ENCODE data around the gene AGPAT4.
"Not testable (repeated sequence)": the region's sequence is repeated elsewhere in the genome, so short reads cannot be mapped to it uniquely, and the experiment has no call there.

AGPAT4 gene

DNA sequence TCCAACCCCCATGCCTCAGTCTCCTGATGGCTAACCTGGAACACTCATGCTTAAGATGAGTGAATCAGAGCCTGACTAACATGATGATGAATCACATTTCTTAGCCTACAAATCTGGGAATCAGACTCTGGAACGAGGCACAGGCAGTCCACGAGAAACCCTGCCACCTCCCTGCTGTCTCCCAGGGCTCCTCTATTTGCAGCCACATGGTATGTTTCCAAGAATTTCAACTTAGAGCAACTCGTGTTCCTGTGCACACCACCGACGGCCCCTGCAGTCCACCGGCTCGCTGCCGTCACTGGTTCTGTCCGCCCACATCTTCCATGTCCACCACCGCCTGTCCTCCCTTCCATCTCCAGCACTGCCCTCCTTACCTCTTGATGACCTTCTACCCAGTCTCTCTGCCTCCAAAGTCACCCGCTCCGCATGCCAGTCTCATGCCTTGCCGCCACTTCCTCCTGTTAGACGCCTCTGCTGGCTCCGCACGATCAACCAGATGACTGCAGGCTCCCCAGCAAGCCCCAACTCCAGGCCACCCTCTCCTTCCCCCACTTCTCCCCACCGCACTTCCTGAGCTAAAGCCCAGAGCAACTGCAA, 87.6 kb downstream of the AGPAT4 start:
- Histone ChIP-seq H3K9me3 (ENCODE audit: control insufficient read depth, low read length) (no peaks in the 10 kb centered on the region), H3K4me1 (ENCODE audit: control insufficient read depth, insufficient read depth, low read length, poor library complexity, severe bottlenecking) (no peaks in the 10 kb centered on the region), H3K4me3 (ENCODE audit: extremely low read depth, insufficient read depth, low read length, poor library complexity, severe bottlenecking) (no peak overlapping the region), H3K36me3 (ENCODE audit: control insufficient read depth, insufficient read depth, low read length) (peaks cover 34% of the 10 kb centered on the region), H3K27ac (ENCODE audit: low read depth, low read length, severe bottlenecking) (no peak overlapping the region)
- WGBS, 2 experiments (ENCODE audit: insufficient coverage in 2 of 2): 91 to 99% methylated on average over 12 to 17 of the region's 17 CpGs

DNA sequence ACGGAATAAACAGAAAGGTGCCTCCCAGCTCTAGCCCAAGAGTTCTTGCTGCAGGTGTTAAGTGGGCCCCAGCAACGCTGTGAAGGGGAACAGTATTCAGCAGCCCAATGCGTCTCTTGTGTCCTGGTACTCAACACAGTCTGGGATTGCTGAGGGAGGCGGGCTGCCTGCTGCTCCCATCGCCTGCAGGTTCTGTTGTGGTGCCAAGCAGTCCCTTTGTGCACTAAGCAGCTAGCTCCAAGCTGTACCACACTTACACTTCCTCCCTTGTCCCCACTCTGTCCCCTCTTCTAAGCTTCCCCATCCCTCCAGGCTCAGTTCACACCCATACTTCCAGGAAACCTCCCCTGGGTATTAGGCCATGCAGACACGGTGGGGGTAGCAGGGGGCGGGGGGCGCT, 92.7 kb downstream of the AGPAT4 start:
- Histone ChIP-seq H3K4me3 (ENCODE audit: extremely low read depth, insufficient read depth, low read length, poor library complexity, severe bottlenecking) (no peak overlapping the region), H3K27ac (ENCODE audit: low read depth, low read length, severe bottlenecking) (no peak overlapping the region), H3K4me1 (ENCODE audit: control insufficient read depth, insufficient read depth, low read length, poor library complexity, severe bottlenecking) (no peaks in the 10 kb centered on the region), H3K36me3 (ENCODE audit: control insufficient read depth, insufficient read depth, low read length) (peaks cover 43% of the 10 kb centered on the region), H3K9me3 (ENCODE audit: control insufficient read depth, low read length) (peaks cover 6% of the 10 kb centered on the region)
- 80 to 100% methylated on average over 2 to 5 of the region's 8 CpGs for WGBS, 2 experiments (ENCODE audit: insufficient coverage in 2 of 2)

DNA sequence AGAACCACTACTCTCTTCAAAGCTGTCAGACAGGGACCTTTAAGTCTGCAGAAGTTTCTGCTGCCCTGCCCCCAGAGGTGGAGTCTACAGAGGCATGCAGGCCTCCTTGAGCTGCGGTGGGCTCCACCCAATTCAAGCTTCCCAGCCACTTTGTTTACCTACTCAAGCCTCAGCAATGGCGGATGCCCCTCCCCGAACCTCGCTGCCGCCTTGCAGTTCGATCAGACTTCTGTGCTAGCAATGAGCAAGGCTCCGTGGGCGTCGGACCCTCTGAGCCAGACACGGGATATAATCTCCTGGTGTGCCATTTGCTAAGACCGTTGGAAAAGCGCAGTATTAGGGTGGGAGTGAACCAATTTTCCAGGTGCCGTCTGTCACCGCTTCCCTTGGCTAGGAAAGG, 95.7 kb downstream of the AGPAT4 start:
- peaks cover 32% of the 10 kb centered on the region for H3K36me3 ChIP-seq (ENCODE audit: control insufficient read depth, insufficient read depth, low read length)
- H3K4me3 ChIP-seq (ENCODE audit: extremely low read depth, insufficient read depth, low read length, poor library complexity, severe bottlenecking); H3K4me1 ChIP-seq (ENCODE audit: control insufficient read depth, insufficient read depth, low read length, poor library complexity, severe bottlenecking); H3K27ac ChIP-seq (ENCODE audit: low read depth, low read length, severe bottlenecking); H3K9me3 ChIP-seq (ENCODE audit: control insufficient read depth, low read length): not testable (repeated sequence)
- WGBS, 2 experiments (ENCODE audit: insufficient coverage in 2 of 2): 94 to 97% methylated on average over 12 to 14 of the region's 14 CpGs

DNA sequence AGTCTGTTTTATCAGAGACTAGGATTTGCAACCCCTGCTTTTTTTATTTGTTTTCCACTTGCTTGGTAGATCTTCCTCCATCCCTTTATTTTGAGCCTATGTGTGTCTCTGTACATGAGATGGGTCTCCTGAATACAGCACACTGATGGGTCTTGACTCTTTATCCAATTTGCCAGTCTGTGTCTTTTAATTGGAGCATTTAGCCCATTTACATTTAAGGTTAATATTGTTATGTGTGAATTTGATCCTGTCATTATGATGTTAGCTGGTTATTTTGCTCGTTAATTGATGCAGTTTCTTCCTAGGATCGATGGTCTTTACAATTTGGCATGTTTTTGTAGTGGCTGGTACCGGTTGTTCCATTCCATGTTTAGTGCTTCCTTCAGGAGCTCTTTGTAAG, 97.4 kb downstream of the AGPAT4 start:
- H3K4me3 ChIP-seq (ENCODE audit: extremely low read depth, insufficient read depth, low read length, poor library complexity, severe bottlenecking); H3K27ac ChIP-seq (ENCODE audit: low read depth, low read length, severe bottlenecking); H3K9me3 ChIP-seq (ENCODE audit: control insufficient read depth, low read length); H3K4me1 ChIP-seq (ENCODE audit: control insufficient read depth, insufficient read depth, low read length, poor library complexity, severe bottlenecking): not testable (repeated sequence)
- 92 to 100% methylated on average over 2 to 3 of the region's 3 CpGs for WGBS, 2 experiments (ENCODE audit: insufficient coverage in 2 of 2)
- H3K36me3 ChIP-seq (ENCODE audit: control insufficient read depth, insufficient read depth, low read length): peaks cover 28% of the 10 kb centered on the region

DNA sequence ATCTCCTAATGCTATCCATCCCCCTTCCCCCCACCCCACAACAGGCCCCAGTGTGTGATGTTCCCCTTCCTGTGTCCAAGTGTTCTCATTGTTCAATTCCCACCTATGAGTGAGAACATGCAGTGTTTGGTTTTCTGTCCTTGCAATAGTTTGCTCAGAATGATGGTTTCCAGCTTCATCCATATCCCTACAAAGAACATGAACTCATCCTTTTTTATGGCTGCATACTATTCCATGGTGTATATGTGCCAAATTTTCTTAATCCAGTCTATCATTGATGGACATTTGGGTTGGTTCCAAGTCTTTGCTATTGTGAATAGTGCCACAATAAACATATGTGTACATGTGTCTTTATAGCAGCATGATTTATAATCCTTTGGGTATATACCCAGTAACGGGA, 101.1 kb downstream of the AGPAT4 start:
- no CpG with 5 or more reads among the region's 1 CpG for WGBS, 2 experiments (ENCODE audit: insufficient coverage in 2 of 2)

DNA sequence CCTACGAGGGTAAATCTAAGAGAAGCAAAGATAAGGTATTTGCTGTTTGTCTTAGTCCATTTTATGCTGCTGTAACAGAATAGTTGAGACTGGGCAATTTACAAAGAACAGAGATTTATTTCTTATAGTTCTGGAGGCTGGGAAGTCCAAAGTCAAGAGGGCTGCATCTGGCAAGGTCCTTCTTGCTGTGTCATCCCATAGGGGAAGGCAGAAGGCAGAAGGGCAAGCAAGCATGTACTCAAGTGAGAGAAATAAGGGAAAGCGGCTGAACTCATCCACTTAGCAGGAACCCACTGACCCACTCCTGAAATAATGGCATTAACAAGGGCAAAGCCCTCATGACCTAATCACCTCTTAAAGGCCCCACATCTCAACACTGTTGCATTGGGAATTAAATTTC, 102.7 kb downstream of the AGPAT4 start:
- Histone ChIP-seq H3K36me3 (ENCODE audit: control insufficient read depth, insufficient read depth, low read length) (peaks cover 16% of the 10 kb centered on the region), H3K4me3 (ENCODE audit: extremely low read depth, insufficient read depth, low read length, poor library complexity, severe bottlenecking) (no peak overlapping the region), H3K9me3 (ENCODE audit: control insufficient read depth, low read length) (no peaks in the 10 kb centered on the region), H3K27ac (ENCODE audit: low read depth, low read length, severe bottlenecking) (no peak overlapping the region), H3K4me1 (ENCODE audit: control insufficient read depth, insufficient read depth, low read length, poor library complexity, severe bottlenecking) (no peaks in the 10 kb centered on the region)
- 63 to 100% methylated on average over 1 to 2 of the region's 2 CpGs for WGBS, 2 experiments (ENCODE audit: insufficient coverage in 2 of 2)

More for the DNA sequence above, 101.1 kb downstream of the AGPAT4 start:
- not testable (repeated sequence) for H3K27ac ChIP-seq (ENCODE audit: low read depth, low read length, severe bottlenecking); H3K4me3 ChIP-seq (ENCODE audit: extremely low read depth, insufficient read depth, low read length, poor library complexity, severe bottlenecking); H3K9me3 ChIP-seq (ENCODE audit: control insufficient read depth, low read length); H3K4me1 ChIP-seq (ENCODE audit: control insufficient read depth, insufficient read depth, low read length, poor library complexity, severe bottlenecking)
- peaks cover 12% of the 10 kb centered on the region for H3K36me3 ChIP-seq (ENCODE audit: control insufficient read depth, insufficient read depth, low read length)

DNA sequence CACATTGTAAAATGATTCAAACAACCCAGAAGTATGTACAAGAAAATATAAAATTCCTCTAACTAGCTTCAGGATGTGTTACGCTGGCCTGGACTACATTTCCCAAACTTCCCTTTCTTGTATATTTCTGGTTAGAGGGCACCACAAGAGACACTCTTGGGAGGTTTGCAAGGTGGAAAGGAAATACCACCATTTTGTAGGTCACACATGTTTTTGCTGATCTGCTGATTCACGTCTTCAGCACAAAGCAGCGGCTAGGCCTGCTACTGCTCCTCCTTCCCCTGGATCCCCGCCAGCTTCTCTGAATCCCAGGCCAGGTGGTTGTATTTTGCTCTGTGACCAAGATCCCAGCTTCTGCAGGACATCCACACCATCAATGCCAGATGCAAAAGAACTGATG, 104.2 kb downstream of the AGPAT4 start:
- peaks cover 31% of the 10 kb centered on the region for H3K36me3 ChIP-seq (ENCODE audit: control insufficient read depth, insufficient read depth, low read length)
- H3K27ac ChIP-seq (ENCODE audit: low read depth, low read length, severe bottlenecking): no peak overlapping the region
- H3K9me3 ChIP-seq (ENCODE audit: control insufficient read depth, low read length): no peaks in the 10 kb centered on the region
- H3K4me3 ChIP-seq (ENCODE audit: extremely low read depth, insufficient read depth, low read length, poor library complexity, severe bottlenecking): no peak overlapping the region
- H3K4me1 ChIP-seq (ENCODE audit: control insufficient read depth, insufficient read depth, low read length, poor library complexity, severe bottlenecking): no peaks in the 10 kb centered on the region
- 92 to 100% methylated on average over 3 of the region's 4 CpGs for WGBS, 2 experiments (ENCODE audit: insufficient coverage in 2 of 2)

DNA sequence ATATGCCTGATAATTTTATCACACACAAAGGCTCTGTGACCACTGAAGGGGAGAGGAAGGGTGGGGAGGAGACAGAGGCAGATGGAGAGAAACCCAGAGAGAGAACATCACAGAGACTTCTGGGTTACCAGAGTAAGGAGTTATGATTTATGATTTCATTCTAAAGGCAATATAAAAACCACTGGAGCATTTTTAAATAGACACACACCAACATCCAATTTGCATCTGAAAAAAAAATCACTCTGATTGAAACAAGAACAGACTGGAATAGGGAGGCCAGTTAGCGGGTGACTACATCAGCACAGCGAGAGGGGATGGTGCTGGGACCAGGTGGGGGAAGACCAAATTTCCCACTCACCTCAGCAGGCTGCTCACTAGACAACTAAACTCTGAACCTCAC, 104.8 kb downstream of the AGPAT4 start:
- Histone ChIP-seq H3K4me1 (ENCODE audit: control insufficient read depth, insufficient read depth, low read length, poor library complexity, severe bottlenecking) (no peaks in the 10 kb centered on the region), H3K36me3 (ENCODE audit: control insufficient read depth, insufficient read depth, low read length) (peaks cover 38% of the 10 kb centered on the region), H3K4me3 (ENCODE audit: extremely low read depth, insufficient read depth, low read length, poor library complexity, severe bottlenecking) (no peak overlapping the region), H3K27ac (ENCODE audit: low read depth, low read length, severe bottlenecking) (no peak overlapping the region), H3K9me3 (ENCODE audit: control insufficient read depth, low read length) (no peaks in the 10 kb centered on the region)
- WGBS, 2 experiments (ENCODE audit: insufficient coverage in 2 of 2): 83 to 100% methylated on average over 1 to 2 of the region's 2 CpGs

DNA sequence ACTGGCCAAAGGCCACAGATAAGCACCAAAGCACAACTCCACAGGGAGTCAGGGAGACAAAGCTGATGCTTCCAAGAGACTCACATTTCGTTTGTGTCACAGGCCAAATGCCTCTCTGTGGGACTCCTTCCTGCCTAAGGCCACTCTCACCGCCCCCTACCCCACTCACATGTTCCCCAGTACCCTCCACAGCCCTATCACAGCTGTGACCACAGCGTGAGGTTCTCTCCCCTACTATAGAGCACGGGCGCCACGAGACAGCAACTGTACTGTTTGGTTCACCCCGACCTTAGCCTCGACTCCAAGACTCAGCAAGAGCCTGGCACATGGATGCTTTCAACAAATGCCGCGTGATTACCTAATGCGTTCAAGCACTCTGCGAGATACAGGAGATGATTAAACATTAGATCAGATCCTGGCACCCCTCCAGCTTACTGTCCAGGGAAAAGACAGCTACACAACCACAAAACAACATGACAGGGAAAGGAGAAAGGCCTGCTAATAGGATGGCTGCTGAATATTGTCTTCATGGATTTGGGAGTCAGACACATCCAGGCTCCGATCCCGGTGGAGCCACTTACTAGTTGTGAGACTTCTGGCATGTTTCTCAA, 105.5 kb downstream of the AGPAT4 start:
- H3K4me1 ChIP-seq (ENCODE audit: control insufficient read depth, insufficient read depth, low read length, poor library complexity, severe bottlenecking): no peaks in the 10 kb centered on the region
- H3K9me3 ChIP-seq (ENCODE audit: control insufficient read depth, low read length): no peaks in the 10 kb centered on the region
- no peak overlapping the region for H3K4me3 ChIP-seq (ENCODE audit: extremely low read depth, insufficient read depth, low read length, poor library complexity, severe bottlenecking)
- peaks cover 44% of the 10 kb centered on the region for H3K36me3 ChIP-seq (ENCODE audit: control insufficient read depth, insufficient read depth, low read length)
- WGBS, 2 experiments (ENCODE audit: insufficient coverage in 2 of 2): 48 to 49% methylated on average over 12 of the region's 14 CpGs
- no peak overlapping the region for H3K27ac ChIP-seq (ENCODE audit: low read depth, low read length, severe bottlenecking)

DNA sequence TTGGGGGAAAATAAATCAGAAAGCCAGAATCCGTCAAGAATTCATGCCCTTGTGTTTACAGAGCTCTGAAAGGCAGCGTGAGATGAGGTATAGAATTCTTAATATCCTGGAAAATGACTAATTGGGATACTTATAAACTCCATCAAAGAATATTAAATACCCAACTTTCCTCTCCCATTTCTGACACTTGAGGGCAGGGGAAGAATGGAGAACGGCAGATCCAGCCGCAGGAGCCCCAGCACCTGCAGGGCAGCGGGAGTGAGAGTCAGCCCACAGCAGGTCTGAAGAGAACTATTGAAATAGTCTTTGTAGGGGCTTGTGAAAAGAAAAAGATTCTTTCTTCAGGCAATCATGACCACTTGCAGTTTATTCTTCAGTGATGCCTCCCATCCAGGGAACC, 107.2 kb downstream of the AGPAT4 start:
- WGBS, 2 experiments (ENCODE audit: insufficient coverage in 2 of 2): 75 to 81% methylated on average over 3 to 4 of the region's 5 CpGs
- Histone ChIP-seq H3K27ac (ENCODE audit: low read depth, low read length, severe bottlenecking) (no peak overlapping the region), H3K9me3 (ENCODE audit: control insufficient read depth, low read length) (no peaks in the 10 kb centered on the region), H3K4me3 (ENCODE audit: extremely low read depth, insufficient read depth, low read length, poor library complexity, severe bottlenecking) (no peak overlapping the region), H3K36me3 (ENCODE audit: control insufficient read depth, insufficient read depth, low read length) (peaks cover 59% of the 10 kb centered on the region), H3K4me1 (ENCODE audit: control insufficient read depth, insufficient read depth, low read length, poor library complexity, severe bottlenecking) (no peaks in the 10 kb centered on the region)

DNA sequence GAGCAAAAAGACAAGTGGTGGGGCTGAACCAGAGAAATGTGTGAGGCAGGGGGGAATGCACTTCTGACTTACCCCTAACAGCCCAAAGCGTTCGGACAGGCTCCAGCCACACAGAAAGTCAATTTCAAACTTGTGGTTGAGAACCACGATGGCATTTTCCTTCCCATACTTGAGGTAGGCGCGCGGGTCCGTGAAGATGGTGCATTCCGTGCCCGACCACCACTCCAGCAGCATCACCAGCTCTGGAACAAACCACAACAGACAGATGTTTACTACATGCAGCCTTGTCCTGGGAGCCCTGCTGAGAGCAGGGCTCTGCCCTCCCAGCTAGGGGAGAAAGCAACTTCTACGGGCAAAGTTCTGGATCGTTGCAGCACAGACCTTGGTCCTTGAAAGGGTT, 107.7 kb downstream of the AGPAT4 start:
- no peaks in the 10 kb centered on the region for H3K4me1 ChIP-seq (ENCODE audit: control insufficient read depth, insufficient read depth, low read length, poor library complexity, severe bottlenecking)
- H3K9me3 ChIP-seq (ENCODE audit: control insufficient read depth, low read length): no peaks in the 10 kb centered on the region
- WGBS, 2 experiments (ENCODE audit: insufficient coverage in 2 of 2): 94 to 95% methylated on average over 4 to 9 of the region's 11 CpGs
- H3K36me3 ChIP-seq (ENCODE audit: control insufficient read depth, insufficient read depth, low read length): peaks cover 61% of the 10 kb centered on the region
- H3K27ac ChIP-seq (ENCODE audit: low read depth, low read length, severe bottlenecking): no peak overlapping the region
- no peak overlapping the region for H3K4me3 ChIP-seq (ENCODE audit: extremely low read depth, insufficient read depth, low read length, poor library complexity, severe bottlenecking)
